NCI-H345 (cell line): Measurements from ENCODE around the gene CHST11.
A peak's percentile ranks its signal among the peaks of the same experiment; 100 is the strongest.

ENCODE experiments used
- DNase-seq: peaks from one replicate; lab custom pipeline; 2025; lab: John Stamatoyannopoulos, UW

Gene CHST11

DNA sequence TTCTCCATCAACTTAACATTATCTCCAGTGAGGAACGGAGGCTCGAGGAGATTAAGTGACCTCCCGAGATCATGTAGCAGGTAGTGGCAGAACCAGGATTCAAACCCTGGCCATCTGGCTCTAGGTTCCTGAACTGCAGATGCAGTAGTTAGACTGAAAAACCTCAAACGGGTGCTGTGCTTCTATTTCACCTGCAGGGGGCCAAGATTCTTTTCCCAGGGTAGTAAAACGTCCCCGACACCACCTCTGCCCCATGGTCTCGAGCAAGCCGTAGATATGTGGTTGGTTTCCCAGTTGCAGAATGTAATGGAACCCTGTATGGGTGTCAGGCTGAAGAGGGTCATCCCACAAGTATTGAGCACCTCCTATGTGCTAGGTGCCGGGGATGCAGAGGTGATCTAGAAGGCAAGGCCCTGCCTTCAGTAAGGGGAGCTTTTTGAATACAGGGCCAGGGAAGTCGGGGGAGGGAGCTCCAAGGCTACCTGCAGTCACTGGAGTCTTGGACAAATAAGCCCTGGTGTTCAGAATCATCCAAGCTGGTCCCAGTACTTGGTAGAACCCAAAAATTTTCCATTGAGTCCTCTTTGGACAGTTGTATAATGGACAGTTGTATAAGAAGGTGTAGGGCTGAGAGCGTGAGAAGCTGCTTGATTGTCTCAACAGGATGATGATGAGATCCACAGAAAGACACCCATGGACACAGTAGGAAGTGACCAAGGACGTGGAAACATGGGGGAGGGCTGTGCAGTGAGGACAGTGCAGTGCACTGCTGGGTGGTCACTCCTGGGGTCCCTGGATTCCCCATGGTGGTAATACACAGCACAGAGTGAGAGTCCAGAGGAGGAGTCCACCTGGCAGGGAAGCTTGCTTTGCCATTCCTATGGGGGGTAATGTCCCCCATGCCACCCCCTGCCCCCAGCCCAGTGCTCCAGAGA is 197.2 kb downstream of the CHST11 start:
- no peak for DNase-seq

DNA sequence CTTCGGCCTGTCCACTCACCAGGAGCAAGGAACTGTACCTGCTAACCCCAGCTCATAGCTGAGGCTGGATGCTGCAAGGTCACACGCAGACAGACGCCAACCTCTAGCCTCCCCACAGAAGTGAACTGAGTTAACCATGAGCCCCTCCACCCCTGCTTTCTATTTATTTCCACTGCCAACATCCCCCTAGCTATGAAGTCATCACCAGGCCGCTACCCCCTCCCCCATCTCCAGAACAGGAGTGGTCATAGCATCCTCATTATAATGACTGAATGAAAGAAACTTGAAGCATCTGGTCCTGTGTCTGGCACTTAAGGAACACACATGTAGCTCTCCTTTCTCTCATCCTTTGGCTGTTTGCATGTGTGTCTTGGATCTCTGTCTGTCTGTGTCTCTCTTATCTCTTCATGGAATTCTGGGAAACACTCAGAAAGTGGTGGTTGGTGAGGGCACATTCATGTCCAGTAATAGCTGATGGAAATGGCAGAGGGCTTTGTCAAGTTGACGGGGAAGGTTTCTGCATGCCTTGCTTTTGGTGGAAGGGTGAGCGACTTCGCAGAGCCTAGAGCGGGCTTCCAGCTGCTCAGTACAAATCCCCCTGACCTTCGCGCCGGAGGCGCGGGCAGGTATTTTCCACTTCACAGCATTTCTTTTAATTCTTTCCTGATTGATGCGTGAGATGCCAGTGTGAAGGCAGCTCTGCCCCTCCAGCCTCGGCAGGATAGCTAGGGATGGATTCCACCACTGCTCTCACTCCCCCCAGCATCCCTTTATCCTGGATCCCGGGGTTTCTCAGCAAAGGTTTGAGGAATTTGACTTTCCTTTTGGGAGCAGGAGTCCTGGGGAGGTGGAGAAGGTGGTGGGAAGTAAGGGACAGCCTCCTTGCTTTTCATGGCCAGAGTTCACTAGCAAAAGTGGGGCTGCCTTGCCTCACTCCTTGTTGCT is 198.2 kb downstream of the CHST11 start:
- DNase-seq, result no peak

GRCh38 chr12:104656383-104656782 is 199.6 kb downstream of the CHST11 start:
- no peak for DNase-seq

DNA sequence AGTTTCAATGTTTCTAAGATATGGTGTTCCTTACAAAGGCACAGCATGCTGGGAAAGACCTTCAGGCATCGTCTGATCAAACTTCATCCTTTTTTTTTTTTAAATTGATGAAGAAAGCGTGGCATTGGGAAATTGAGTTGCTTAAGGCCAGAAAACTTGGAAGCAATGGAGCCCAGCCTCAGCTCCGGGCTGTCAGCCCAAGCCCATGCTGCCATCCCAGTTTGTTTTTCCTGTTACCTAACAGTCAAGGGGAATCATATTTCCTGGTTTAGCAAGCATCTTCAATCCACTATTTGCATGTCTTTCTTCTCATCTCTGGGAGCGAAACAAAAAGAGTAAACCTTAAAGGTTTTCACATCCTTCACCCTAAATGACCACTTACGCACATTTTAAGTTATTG is 200.2 kb downstream of the CHST11 start:
- DNase-seq, result no peak

GRCh38 chr12:104657726-104658484 is 201.2 kb downstream of the CHST11 start:
- no peak for DNase-seq

DNA sequence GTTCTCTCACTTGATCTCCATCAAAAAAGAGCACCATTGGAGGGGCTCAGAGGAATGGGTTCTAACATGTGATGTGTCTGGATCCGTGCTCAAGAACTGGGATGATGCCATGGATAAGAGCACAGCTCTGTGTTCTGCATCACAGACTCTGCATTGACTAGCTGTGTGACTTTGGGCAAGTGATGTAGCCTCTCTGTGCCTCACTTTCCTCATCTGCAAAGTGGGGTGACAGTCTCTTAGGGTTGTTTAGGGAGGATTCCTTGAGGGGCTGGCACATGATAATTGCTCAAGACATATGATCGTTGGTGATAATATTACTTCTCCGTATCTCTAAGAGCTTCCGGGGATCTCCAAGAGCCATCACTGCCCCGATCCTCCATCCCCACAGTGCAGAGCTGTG is 202.3 kb downstream of the CHST11 start:
- DNase-seq, result no peak

DNA sequence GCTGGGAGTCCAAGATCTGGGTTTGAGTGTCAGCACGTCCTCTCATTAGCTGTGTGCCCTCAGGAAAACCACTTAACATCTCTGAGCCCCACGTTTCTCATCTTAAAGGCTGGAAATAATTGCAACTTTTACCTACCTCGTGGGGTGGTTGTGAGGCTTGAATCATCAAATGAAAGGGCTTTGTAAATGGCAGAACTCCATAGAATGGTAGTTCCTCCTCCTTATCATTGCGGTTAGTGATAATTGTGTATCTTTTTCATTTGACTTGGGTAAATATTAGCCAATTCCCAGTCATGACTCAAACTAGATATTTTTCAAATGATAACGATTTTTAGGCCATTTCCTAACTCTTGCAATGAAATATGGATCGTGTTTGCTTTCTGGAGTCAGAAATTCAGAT is 205.5 kb downstream of the CHST11 start:
- DNase-seq, result no peak

DNA sequence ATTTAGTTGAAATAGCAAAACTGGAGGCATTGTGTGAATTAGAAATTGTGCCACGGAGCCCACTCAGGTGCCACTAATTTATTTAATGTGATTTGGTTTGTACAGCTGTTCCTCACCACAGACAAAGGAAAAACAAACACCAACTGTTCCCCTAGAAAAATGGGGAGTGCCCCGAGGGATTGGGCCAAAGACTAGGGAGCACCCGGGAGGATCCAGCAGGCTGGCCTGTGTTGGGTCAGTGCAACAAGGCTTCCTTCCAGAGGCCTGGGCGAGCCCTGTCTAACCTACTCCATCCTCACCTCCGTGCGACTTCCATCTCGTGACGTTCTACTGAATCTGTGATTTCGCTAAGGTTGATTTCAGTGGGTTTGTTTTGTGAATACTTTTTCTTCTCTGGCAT is 206.2 kb downstream of the CHST11 start:
- DNase-seq, result no peak

GRCh38 chr12:104664351-104664750 is 207.6 kb downstream of the CHST11 start:
- DNase-seq, result no peak

DNA sequence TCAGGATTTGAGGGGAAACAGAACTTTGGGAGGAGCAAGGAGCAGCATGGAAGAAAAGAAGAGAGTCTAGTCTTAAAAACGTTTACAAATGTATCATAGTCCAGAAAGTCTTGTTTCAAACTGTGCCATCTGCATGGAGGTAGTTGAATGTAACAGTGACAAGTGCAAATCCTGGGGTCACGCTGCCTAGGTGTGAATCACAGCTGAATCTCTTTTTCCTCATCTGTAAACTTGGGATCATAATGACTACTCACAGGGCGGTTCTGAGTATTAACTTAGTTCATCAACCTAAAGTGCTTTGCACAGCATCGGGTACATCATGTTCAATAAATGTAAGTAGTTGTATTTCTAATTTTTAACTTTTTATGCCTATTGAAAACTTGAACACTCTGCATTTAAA is 208.5 kb downstream of the CHST11 start:
- no peak for DNase-seq

- no peak for DNase-seq
Measured at GRCh38 chr12:104667139-104667538, 210.4 kb downstream of the CHST11 start.

DNA sequence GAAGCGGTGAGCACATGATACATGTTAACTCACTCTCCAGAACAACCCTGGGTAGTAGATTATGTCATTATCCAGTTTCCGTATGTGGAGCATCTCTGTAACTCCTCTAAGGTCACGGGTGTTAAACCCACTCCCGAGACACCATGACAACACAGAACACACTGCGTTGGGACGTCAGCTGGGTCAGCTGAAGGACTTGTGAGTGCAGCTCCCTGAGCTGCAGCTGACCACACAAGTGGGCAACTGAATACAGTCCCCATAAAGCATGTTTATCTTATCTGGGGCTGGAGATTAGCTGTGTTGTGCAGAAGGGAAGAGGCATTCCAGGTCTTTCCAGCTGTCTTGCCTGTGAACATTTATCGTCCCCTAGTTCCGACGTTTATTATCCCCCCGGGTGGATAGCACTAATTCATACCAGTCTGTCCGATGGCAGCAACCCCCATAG is 211.5 kb downstream of the CHST11 start:
- DNase-seq, result peak; percentile 22

- peak; percentile 82 for DNase-seq
Measured at GRCh38 chr12:104669089-104669721, 212.5 kb downstream of the CHST11 start.

DNA sequence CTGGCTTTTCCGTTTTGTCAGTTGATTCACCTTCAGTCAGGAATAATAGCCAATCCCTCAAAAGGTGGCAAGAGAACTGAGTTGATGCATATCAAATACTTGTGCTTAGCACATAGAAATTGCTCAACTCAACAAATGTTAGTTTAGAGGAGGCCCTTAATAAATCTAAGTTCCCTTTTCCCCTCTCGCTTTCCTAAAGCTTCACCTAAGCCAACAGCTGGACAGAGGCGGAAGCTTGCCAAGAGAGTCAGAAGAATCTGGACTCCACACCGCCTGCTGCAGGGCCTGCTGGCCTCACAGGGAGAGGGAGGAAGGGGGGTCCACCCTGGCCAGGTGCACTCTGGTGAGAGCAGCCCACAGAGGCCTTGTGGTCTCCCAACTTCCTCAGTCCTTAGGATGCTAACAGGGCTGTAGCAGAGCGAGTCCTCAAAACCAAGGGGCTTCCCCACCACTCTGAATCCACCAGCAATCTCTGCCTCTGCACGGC is 213.1 kb downstream of the CHST11 start:
- no peak for DNase-seq

- no peak for DNase-seq
Measured at GRCh38 chr12:104670439-104671408, 214.0 kb downstream of the CHST11 start.

GRCh38 chr12:104671409-104672095 is 214.8 kb downstream of the CHST11 start:
- peak; percentile 18 for DNase-seq

GRCh38 chr12:104672096-104672445 is 215.3 kb downstream of the CHST11 start:
- no peak for DNase-seq

DNA sequence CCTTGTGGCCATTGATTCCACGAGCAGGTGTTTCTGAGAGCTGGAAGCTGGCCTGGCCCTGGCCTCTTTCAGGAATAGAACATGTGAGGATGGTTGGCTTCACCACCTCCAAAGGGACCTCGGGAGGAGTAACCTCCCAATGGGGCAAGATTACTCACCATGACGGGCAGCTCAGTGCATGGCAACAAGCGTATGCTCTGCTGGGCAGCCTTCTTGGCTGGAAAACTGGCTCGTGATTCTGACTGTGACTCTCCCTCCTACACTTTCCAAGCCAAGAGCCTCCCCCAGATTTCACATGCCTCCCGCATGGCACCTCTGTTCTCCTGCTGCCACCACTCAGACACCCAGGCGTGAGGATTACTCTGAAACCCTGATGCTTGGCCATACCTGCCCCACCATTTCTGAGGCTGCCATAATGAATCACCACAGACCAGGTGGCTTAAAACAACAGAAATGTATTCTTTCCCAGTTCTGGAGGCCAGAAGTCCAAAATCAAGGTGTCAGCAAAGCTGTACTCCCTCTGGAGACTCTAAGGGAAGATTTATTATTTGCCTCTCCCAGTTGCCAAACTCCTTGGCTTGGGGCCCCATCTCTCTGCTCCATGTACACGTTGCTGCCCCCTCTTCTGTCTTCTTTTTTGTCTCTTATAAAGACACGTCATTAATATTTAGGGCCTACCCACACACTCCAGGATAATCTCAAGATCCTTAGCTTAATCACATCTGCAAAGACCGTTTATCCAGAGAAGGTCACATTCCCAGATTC is 215.9 kb downstream of the CHST11 start:
- DNase-seq, result no peak

- DNase-seq, result no peak
Measured at GRCh38 chr12:104673294-104673693, 216.5 kb downstream of the CHST11 start.
